HK-2 (cell line): ENCODE results near the gene MLH1.
"Not testable (repeated sequence)": the region's sequence is repeated elsewhere in the genome, so short reads cannot be mapped to it uniquely, and the experiment has no call there.

Source experiments
- DNase-seq: peaks from one replicate; pipeline ENCODE4 v3.0.0-alpha.2; 2018; ENCODE audit not compliant: unreplicated experiment

Gene MLH1

GRCh38 chr3:37037352-37037751, 44.0 kb downstream of the MLH1 start:
- DNase-seq: no peak

- DNase-seq: no peak
Observed at GRCh38 chr3:37039161-37039846, 46.0 kb downstream of the MLH1 start.

DNA sequence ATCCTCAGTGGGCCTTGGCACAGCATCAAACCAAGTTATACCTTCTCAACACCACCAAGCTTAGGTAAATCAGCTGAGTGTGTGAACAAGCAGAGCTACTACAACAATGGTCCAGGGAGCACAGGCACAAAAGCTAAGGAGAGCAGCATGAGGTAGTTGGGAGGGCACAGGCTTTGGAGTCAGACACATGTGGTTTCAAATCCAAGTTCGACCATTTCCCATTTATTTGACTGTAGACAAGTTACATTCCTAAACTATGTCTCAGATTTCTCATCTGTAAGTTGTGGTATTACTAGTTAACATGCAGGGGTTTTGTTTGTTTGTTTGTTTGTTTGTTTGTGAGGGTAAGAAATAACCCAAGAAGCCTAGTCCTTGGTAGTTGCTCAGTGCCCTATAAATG, 46.9 kb downstream of the MLH1 start:
- DNase-seq: no peak

DNA sequence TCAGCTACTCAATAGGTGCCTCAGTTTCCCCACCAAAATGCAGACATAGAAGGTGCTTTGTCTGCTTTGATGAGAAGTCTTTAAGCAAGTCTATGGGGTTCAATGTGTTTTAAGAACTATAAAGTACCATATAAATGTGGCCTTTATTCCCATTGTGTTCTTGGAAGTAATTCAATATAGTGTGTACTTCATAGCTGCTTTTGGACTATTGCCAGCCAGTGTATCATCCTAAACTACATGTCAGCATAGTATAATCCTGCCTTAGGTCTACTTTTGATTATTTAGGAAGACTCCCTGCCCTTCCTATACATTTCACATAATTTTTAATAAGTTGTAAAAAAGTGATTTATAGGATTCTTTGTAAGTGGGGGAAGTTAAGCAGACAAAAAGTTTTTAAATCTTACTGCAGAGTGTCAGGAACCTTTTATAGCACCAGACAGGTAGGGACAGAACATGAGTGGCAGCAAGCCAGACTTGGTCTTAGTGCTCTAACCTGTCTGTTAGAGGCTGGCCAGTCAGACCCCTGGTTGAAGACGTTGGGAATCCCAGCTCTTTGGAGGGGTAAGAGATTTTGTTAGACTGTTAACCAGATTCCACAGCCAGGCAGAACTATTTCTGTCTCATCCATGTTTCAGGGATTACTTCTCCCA, 48.4 kb downstream of the MLH1 start:
- no peak for DNase-seq

DNA sequence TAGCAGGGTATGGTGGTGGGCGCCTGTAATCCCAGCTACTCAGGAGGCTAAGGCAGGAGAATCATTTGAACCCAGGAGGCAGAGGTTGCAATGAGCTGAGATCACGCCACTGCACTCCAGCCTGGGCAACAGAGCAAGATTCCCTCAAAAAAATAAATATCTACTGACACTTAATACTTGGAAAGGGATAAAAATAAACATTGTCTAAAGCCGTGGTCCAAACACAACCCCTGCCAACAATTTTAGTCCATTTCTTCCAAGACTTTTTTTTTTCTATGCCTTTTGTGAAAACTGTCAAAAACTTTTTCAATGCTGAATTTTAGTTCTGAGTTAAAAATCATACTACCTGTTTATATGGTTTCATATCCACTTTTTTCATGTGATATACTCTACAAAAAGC, 49.4 kb downstream of the MLH1 start:
- DNase-seq: not testable (repeated sequence)

DNA sequence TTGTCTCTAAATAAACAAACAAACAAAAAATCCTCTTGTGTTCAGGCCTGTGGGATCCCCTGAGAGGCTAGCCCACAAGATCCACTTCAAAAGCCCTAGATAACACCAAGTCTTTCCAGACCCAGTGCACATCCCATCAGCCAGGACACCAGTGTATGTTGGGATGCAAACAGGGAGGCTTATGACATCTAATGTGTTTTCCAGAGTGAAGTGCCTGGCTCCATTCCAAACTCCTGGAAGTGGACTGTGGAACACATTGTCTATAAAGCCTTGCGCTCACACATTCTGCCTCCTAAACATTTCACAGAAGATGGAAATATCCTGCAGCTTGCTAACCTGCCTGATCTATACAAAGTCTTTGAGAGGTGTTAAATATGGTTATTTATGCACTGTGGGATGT, 57.0 kb downstream of the MLH1 start:
- DNase-seq: no peak

DNA sequence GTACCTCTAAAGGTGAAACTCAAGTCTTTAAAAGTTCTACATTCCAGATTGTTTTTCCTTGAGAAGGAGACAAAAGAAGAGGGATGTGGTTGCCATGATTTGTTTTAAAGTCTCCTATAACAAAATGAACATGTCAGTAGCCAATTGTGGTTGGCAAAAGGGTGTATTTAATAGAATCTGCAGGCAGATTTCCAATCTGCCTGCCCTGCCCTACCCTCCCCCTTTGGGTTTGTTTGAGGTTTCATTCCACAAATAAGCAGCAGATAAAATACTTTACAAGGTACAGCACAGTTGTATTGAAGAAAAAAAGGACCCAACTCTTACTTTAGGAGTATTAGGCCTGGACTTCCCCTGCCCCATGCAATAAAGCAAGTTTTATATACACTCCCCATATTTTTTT, 59.5 kb downstream of the MLH1 start:
- DNase-seq: no peak

DNA sequence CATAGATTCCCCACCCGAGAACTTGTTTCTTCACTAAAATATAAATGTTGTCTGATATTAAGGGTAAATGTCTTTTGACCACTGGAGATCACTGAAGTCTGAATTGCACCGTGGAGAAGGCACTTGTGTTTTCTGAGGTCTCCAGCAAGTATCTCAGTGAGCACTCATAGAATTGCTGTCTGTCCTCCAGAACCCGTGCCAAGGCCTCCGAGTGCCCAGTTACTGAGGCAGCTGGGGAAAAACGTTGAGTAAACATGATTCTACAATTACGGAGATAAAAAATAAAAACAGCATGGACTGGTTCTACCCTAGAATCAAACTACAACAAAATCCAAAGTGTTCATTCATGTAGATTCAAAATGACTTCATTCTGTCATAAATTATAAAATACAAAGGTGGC, 60.0 kb downstream of the MLH1 start:
- DNase-seq: no peak

- no peak for DNase-seq
Observed at GRCh38 chr3:37053753-37054152, 60.4 kb downstream of the MLH1 start.

DNA sequence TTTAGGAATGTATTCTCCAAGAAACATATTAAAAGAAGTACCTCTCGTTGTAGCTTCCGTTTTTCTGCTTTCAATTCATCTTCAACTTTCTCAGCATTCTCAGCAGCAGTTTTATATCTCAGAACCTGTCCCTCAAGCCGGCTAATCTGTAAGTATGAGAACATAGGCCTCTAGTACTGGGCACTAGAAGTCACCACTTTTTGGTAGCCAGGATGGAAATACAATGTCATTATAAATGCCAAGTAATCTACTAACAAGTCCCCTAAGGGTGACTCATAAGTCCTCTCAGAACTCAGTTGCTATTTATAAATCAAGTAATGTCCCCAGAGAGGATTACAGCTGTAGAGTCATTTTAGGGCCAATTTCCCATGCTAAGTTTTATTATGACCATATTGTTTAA, 61.1 kb downstream of the MLH1 start:
- no peak for DNase-seq

GRCh38 chr3:37055077-37055476, 61.8 kb downstream of the MLH1 start:
- not testable (repeated sequence) for DNase-seq

- DNase-seq: no peak
Observed at GRCh38 chr3:37056826-37057225, 63.5 kb downstream of the MLH1 start.

DNA sequence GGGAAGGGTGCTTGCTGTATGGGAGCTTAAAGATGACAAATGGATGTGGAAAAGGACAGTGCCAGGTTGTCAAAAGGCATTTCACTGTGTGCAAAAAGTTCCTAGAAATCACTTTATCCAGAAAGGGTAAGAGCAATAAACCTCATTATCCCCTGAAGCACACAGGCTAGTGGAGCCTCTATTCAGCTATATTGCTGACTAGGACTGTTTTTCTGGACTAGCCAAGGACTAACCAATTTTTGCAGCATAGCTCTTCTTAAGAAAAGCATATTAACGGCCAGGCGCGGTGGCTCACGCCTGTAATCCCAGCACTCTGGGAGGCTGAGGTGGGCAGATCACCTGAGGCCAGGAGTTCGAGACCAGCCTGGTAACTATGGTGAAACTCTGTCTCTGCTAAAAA, 64.8 kb downstream of the MLH1 start:
- DNase-seq: no peak

- DNase-seq: no peak
Observed at GRCh38 chr3:37064747-37065146, 71.4 kb downstream of the MLH1 start.

DNA sequence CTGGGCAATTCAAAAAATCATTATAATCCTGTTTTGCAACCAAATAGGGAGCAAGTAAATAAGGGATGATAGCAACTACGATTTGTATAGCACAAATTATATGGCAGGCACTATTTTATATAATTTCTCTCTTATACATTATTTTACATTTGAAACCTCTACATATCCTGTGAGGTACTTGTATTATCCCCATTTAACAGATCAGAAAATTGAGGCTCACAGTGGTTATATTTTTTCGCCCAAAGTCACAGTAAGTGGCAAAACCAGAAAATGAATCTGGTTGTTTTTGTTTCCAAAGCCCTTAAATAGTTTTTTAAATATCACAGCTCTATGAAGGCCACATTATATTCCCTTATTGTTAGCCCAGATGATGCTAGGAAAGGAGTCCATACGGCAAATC, 74.3 kb downstream of the MLH1 start:
- DNase-seq: no peak

GRCh38 chr3:37068031-37068430, 74.7 kb downstream of the MLH1 start:
- no peak for DNase-seq

DNA sequence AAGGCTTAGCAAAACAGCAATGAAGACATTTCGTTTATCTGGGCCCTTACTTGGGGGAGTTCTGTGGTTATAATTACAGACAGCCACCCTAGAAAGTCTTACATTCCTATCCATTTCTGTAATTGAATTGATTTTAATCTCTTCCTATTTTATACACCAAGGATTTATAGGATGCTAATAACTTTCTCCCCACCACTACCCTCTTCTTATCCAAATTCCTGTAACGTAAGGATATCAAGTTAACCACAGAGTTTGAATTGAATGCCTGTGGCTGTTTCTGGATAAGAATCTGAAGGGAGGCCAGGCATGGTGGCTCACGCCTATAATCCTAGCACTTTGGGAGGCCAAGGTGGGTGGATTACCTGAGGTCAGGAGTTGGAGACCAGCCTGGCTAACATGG, 78.6 kb downstream of the MLH1 start:
- no peak for DNase-seq

- no peak for DNase-seq
Observed at GRCh38 chr3:37072892-37073291, 79.6 kb downstream of the MLH1 start.

DNA sequence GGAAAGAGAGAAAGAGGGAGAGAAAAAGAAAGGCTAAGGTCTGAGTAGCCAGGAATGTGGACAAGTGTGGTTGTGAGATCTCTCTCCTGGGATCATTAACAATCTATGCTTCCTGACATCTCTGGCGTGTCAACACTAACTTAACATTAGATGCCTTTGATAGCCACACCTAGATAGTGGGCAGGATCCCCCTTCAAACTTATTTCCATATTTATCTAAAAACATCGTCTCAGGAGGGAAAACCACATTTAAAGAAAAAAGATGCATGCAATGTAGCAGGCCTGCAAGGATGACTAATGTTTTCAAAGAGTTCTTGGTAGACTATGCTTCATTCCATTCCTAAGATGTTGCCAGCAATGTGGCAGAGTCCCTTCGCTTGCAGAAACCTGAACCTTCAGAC, 80.9 kb downstream of the MLH1 start:
- no peak for DNase-seq

- DNase-seq: no peak
Observed at GRCh38 chr3:37075955-37076354, 82.6 kb downstream of the MLH1 start.

DNA sequence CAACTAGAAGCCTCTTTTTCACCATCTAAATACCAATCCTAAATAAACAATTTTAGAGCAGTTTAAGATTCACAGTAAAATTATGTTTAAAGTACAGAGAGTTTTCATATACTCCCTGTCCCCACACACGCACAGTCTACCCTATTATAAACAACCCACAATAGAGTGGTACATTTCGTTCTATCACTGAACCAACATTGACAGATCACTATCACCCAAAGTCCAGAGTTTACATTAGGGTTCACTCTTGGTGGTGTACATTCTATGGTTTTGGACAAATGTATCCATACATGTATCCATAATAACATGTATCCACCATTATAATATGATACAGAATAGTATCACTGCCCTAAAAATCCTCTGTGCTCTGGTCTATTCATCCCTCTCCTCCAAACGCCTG, 89.0 kb downstream of the MLH1 start:
- DNase-seq: no peak

DNA sequence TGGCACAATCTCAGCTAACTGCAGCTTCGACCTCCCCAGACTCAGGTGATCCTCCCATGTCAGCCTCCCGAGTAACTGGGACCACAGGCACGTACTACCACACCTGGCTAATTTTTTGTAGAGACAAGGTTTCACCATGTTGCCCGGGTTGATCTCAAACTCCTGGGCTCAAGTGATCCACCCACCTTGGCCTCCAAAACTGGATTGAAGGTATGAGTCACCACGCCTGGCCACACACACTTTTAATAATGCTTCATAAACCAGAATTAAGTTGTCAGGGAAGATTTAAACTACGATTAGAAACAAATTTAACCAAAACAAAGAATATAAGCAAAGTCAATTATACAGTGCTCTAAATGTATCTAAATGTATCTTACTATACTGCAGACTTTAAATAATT, 93.6 kb downstream of the MLH1 start:
- no peak for DNase-seq

DNA sequence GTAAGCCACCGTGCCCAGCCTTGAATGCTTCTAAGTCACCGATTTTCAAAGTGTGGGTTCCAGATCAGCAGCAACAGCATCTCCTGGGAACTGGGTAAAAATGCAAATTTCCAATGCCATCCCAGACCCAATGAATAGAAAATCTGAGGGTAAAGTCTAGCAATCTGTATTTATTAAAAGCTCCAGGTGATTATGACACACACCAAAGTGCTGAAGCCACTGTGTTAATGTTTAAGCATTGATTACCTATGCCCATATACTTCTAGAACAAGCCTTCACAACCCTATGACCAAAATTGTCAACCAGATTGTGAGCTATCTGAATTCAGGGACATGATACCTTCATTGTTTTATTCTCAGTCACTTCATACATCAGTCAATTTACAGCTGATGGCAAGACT, 94.6 kb downstream of the MLH1 start:
- DNase-seq: no peak

DNA sequence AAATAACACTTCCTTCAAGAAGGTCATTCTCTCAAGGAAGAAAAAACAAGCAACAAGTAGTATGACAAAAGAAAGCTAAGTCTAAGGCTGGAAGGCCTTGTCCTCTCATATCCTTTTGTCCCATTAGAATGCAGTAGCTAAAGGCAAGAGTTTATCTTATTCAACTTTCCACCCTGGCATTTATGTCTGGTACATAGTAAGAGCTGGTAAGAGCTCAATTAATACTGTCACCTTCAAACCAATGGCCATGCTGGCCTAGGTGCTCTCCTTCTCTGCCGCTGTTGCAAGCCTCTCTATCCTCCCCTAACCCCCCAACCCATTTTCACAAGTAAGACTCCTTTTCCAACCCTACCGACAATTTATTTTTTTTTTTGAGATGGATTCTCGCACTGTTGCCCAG, 99.2 kb downstream of the MLH1 start:
- DNase-seq: no peak
